Kidney glomerular epithelial cell (primary cell): Measurements from ENCODE around the gene LMX1A.

Source experiments
- DNase-seq: peaks from one replicate; lab custom pipeline; 2025; lab: John Stamatoyannopoulos, UW

LMX1A gene

DNA sequence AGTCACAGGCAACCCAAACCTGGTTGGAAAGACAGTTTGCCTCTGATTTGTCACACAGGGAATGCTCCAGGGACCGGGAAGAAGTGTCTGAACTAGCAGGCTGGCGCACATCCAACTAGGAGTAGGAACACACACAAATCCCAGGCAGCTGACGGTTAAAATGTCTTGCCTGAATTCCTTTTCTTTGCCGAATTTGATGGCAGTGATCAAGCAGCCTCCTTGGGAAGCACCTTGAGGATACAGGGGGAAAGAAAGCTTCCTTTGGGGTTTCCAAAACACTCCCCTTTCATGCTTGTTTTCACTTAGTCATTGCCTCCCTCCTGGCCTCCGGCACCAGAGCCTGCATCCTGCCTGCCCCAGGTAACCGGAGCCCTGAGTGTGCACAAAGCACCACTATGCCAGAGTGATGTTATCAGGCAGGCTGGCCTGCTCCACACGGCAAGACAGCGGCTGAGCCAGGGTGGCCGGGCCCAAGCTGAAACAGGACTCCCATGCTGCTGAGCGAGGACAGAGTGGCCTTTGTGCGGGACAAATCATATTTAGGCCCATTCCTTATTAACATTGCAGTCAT lies 193.8 kb downstream of the LMX1A start:
- DNase-seq = no peak

- no peak for DNase-seq
These were observed 195.4 kb downstream of the LMX1A start for GRCh38 chr1:165161130-165161529.

- no peak for DNase-seq
These were observed 203.3 kb downstream of the LMX1A start for GRCh38 chr1:165153182-165153581.

DNA sequence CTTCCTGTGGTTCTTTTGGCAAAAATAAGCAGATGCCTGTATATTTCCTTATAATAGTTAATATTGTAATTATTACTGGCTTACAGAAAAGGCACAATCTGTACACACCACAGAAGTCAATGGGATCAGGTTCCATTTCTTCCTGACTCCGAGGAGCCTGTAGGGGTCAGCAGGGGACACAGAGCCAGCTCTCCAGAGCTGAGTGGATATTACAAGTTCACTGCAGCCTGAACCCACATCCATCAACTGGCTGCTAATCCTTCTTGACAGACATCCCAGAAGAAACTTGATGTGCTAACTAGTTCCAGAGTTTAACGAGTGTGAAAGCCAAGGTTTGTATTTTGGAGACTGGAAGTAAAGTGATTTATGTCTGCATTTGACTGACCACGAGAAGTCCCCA lies 203.8 kb downstream of the LMX1A start:
- peak; percentile 8 for DNase-seq

DNA sequence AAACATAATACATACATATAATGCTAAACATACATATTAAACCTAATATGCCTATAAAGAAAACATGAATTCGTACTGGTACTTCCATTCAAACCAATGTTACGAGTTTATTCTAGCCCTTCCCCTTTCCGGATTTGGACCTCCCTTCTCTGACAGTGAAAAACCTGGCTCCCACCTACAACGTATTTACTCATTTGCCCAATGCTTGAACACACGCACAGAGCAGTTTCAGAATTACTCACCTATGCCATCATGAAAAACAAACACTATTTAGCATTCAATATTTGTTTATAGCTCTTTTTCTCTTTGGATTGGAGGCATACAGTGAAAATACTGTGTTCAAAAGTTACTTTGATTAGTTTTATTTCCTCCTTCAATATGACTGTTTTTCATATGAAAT lies 204.4 kb downstream of the LMX1A start:
- DNase-seq = no peak
